HepG2 (cell line): ENCODE measurements around the gene KRT32. TPM values are rescaled to one million over a fixed set of nuclear protein-coding genes. Genes with fewer than 3 reads are reported as not detected.

Source experiments
- ERF ChIP-seq: IDR thresholded peaks from 2 replicates; pipeline ENCODE4 v1.6.1; 2018; ENCODE audit warnings: missing biosample characterization, missing genetic modification reagents
- GABPA ChIP-seq, 2 experiments: IDR thresholded peaks; 2 replicates each; pipeline ENCODE4 v1.6.1; 2011 to 2016; ENCODE audit warnings: low read depth in 2 of 2, low read length in 1 of 2, missing biosample characterization in 1 of 2, missing genetic modification characterization in 1 of 2
- KDM1A ChIP-seq: IDR thresholded peaks from 2 replicates; pipeline ENCODE4 v1.6.1; 2016; ENCODE audit warnings: missing compliant biosample characterization
- KLF11 ChIP-seq: IDR thresholded peaks from 2 replicates; pipeline ENCODE4 v1.6.1; 2016; ENCODE audit warnings: missing compliant biosample characterization
- PRMT3 ChIP-seq: sonication (generic); formaldehyde crosslinking; IDR thresholded peaks from 2 replicates; pipeline ENCODE4 v1.8.1; 2022; ENCODE audit warnings: low read depth, mild to moderate bottlenecking, moderate library complexity, missing genetic modification reagents, borderline replicate concordance
- SATB2 ChIP-seq: sonication (generic); formaldehyde crosslinking; IDR thresholded peaks from 2 replicates; pipeline ENCODE4 v1.5.0; 2020; ENCODE audit warnings: missing genetic modification reagents
- SOX5 ChIP-seq: IDR thresholded peaks from 2 replicates; pipeline ENCODE4 v1.6.1; 2016; ENCODE audit warnings: borderline replicate concordance
- TBL1XR1 ChIP-seq: fragments of 150-350 bp; IDR thresholded peaks from 2 replicates; pipeline ENCODE4 v1.6.1; 2014; ENCODE audit warnings: borderline replicate concordance, low read length; ENCODE audit not compliant: partially characterized antibody
- THAP9 ChIP-seq: sonication (generic); formaldehyde crosslinking; IDR thresholded peaks from 2 replicates; pipeline ENCODE4; 2020; ENCODE audit warnings: missing genetic modification reagents, mild to moderate bottlenecking, borderline replicate concordance
- TRIM24 ChIP-seq: sonication (generic); formaldehyde crosslinking; IDR thresholded peaks from 2 replicates; pipeline ENCODE4 v1.8.0; 2022; ENCODE audit warnings: mild to moderate bottlenecking, missing genetic modification reagents
- ZBED4 ChIP-seq: sonication (generic); formaldehyde crosslinking; IDR thresholded peaks from 2 replicates; pipeline ENCODE4 v1.4.0; 2020; ENCODE audit warnings: missing genetic modification reagents, borderline replicate concordance
- ZNF280D ChIP-seq: sonication (generic); formaldehyde crosslinking; IDR thresholded peaks from 2 replicates; pipeline ENCODE4 v1.5.1; 2020; ENCODE audit warnings: mild to moderate bottlenecking, missing genetic modification reagents
- ZNF354B ChIP-seq: sonication (generic); formaldehyde crosslinking; IDR thresholded peaks from 2 replicates; pipeline ENCODE4 v1.8.0; 2022; ENCODE audit warnings: mild to moderate bottlenecking, missing genetic modification reagents
- ZNF547 ChIP-seq: sonication (generic); formaldehyde crosslinking; IDR thresholded peaks from 2 replicates; pipeline ENCODE4 v1.5.1; 2020; ENCODE audit warnings: mild to moderate bottlenecking, missing genetic modification reagents
- ZNF570 ChIP-seq: sonication (generic); formaldehyde crosslinking; IDR thresholded peaks from 2 replicates; pipeline ENCODE4 v1.4.0; 2020; ENCODE audit warnings: mild to moderate bottlenecking, missing genetic modification reagents, borderline replicate concordance
- ZNF629 ChIP-seq: sonication (generic); formaldehyde crosslinking; conservative IDR thresholded peaks from 2 replicates; pipeline ENCODE4 v1.5.0; 2020; ENCODE audit warnings: missing genetic modification reagents
- ZNF639 ChIP-seq: conservative IDR thresholded peaks from 2 replicates; pipeline ENCODE4 v1.6.1; 2018; ENCODE audit warnings: missing genetic modification reagents
- ZNF883 ChIP-seq: sonication (generic); formaldehyde crosslinking; IDR thresholded peaks from 2 replicates; pipeline ENCODE4 v1.5.1; 2020; ENCODE audit warnings: mild to moderate bottlenecking, missing genetic modification reagents; ENCODE audit errors: not compliant biosample characterization
- polyA plus RNA-seq, 8 experiments: library from polyadenylated mRNA; depleted of rRNA in 3 of 8; stranded (reverse) in 7 of 8; unstranded in 1 of 8; fragments of >200 nt; fragmentation: Illumina TruSeq in 4 of 8; extraction: Trizol in 4 of 8; gene quantifications; 2 replicates each; pipeline versions ENCODE4 v1.2.1 to v1.2.3, GENCODE V29; 2011 to 2016; ENCODE audit warnings: low read depth in 4 of 8, missing spikeins in 1 of 8, mixed read lengths in 1 of 8; ENCODE audit not compliant: insufficient read depth in 1 of 8
- total RNA-seq, 5 experiments: library from RNA; depleted of rRNA; stranded (reverse); fragments of >200 nt; fragmentation: Illumina TruSeq; extraction: Trizol; gene quantifications; 2 replicates each; pipeline ENCODE4 v1.2.3, GENCODE V29; 2016; ENCODE audit warnings: low read depth in 1 of 5

The KRT32 gene
- total and polyA plus RNA-seq, 2 of the 13 experiments (the other 11 are each of a cell fraction or from before 2014, with no cell fraction given): not detected

- no peak for TF ChIP-seq ZNF570 (CRISPR knock-in tag)
- no peak for TF ChIP-seq KLF11 (CRISPR knock-in tag)
- no peak for TF ChIP-seq ZNF354B (CRISPR knock-in tag)
- TF ChIP-seq KDM1A: peak; percentile 10; the same call in 1 of the 2 replicates
- 0 out of 2 replicates have a peak, but pooled peaks have one; percentile 54 for TF ChIP-seq SATB2
- TF ChIP-seq ZNF280D (CRISPR knock-in tag): peak; percentile 81; the same call in 1 of the 2 replicates
- TF ChIP-seq ZNF639: 0 out of 2 replicates have a peak, but pooled peaks have one; percentile 46
- TF ChIP-seq TRIM24 (CRISPR knock-in tag): no peak
- TF ChIP-seq GABPA (IDR thresholded peaks at IDR 0.05; ENCODE audit: low read depth, low read length): no peak
- TF ChIP-seq GABPA (CRISPR knock-in tag; IDR thresholded peaks at IDR 0.05; ENCODE audit: low read depth): 0 out of 2 replicates have a peak, but pooled peaks have one; percentile 43
- peak; percentile 63 for TF ChIP-seq SOX5
- TF ChIP-seq THAP9 (CRISPR knock-in tag): no peak
- 0 out of 2 replicates have a peak, but pooled peaks have one; percentile 7 for TF ChIP-seq ZNF629 (CRISPR knock-in tag)
- TF ChIP-seq ERF (CRISPR knock-in tag): 0 out of 2 replicates have a peak, but pooled peaks have one; percentile 50
- no peak for TF ChIP-seq ZNF547
- no peak for TF ChIP-seq PRMT3 (CRISPR knock-in tag)
- TF ChIP-seq TBL1XR1: peak; percentile 52
- no peak for TF ChIP-seq ZNF883 (CRISPR knock-in tag)
- peak; percentile 100 for TF ChIP-seq ZBED4 (CRISPR knock-in tag)
Observed at GRCh38 chr17:41415833-41416335, 51.3 kb downstream of the KRT32 start (continued).
